NCI-H2227 treated with DMSO at 0.1 percent for 48 hours (cell line): ENCODE data around the gene SALL3.

Source experiments
- DNase-seq: peaks from one replicate; lab custom pipeline; 2025; lab: John Stamatoyannopoulos, UW

SALL3 gene

GRCh38 chr18:78980777-78981380 lies 1.3 kb downstream of the SALL3 start:
- DNase-seq: no peak

GRCh38 chr18:78981394-78981831 lies 1.8 kb downstream of the SALL3 start:
- DNase-seq: no peak

GRCh38 chr18:78981989-78982620 lies 2.5 kb downstream of the SALL3 start:
- DNase-seq: no peak

- no peak for DNase-seq
Observed at GRCh38 chr18:78983512-78983911, 3.9 kb downstream of the SALL3 start.

GRCh38 chr18:78984941-78985784 lies 5.5 kb downstream of the SALL3 start:
- DNase-seq: no peak

GRCh38 chr18:78986018-78986481 lies 6.4 kb downstream of the SALL3 start:
- DNase-seq: no peak

GRCh38 chr18:78991446-78991845 lies 11.8 kb downstream of the SALL3 start:
- DNase-seq: no peak

- no peak for DNase-seq
Observed at GRCh38 chr18:78992041-78993011, 12.7 kb downstream of the SALL3 start.

GRCh38 chr18:78993014-78993926 lies 13.7 kb downstream of the SALL3 start:
- no peak for DNase-seq

GRCh38 chr18:78994000-78994399 lies 14.4 kb downstream of the SALL3 start:
- DNase-seq: no peak

GRCh38 chr18:78994531-78994930 lies 14.9 kb downstream of the SALL3 start:
- DNase-seq: no peak

- DNase-seq: no peak
Observed at GRCh38 chr18:78994977-78995582, 15.5 kb downstream of the SALL3 start.

GRCh38 chr18:78995740-78996395 lies 16.2 kb downstream of the SALL3 start:
- DNase-seq: no peak

- DNase-seq: no peak
Observed at GRCh38 chr18:78996741-78997490, 17.3 kb downstream of the SALL3 start.

GRCh38 chr18:78998371-78999071 lies 18.9 kb downstream of the SALL3 start:
- no peak for DNase-seq

- no peak for DNase-seq
Observed at GRCh38 chr18:78999939-79000338, 20.3 kb downstream of the SALL3 start.

- no peak for DNase-seq
Observed at GRCh38 chr18:79000997-79001396, 21.4 kb downstream of the SALL3 start.

GRCh38 chr18:79005653-79006052 lies 26.0 kb downstream of the SALL3 start:
- DNase-seq: no peak
